Neural cell (in vitro differentiated cells): ENCODE measurements around the gene PPP2R3A. TPM values are rescaled to one million over a fixed set of nuclear protein-coding genes. Genes with fewer than 3 reads are reported as not detected.

Experiments used
- H2AFZ ChIP-seq: fragments of 200-600, 300-800 bp; sonication (generic), shearing (Covaris generic); 2 replicates; pipeline ENCODE4 v1.6.0; 2014; ENCODE audit warnings: low read depth, mild to moderate bottlenecking, antibody characterized with exemption, low read length, moderate library complexity
- H3F3A ChIP-seq: fragments of 200-600 bp; shearing (Covaris generic); 2 replicates; pipeline ENCODE4 v1.6.1; 2016; ENCODE audit warnings: mild to moderate bottlenecking, moderate library complexity, mixed read lengths, antibody characterized with exemption, low read length; ENCODE audit not compliant: insufficient read depth, poor library complexity, severe bottlenecking
- H3K27ac ChIP-seq: fragments of 200-600, 300-800 bp; sonication (generic), shearing (Covaris generic); 2 replicates; pipeline ENCODE4 v1.5.1; 2014; ENCODE audit warnings: mild to moderate bottlenecking, low read length, moderate library complexity
- H3K27me3 ChIP-seq: fragments of 300-800, 200-600 bp; sonication (generic), shearing (Covaris generic); 2 replicates; pipeline ENCODE4 v1.6.0; 2014; ENCODE audit warnings: mild to moderate bottlenecking, low read depth, low read length, moderate library complexity; ENCODE audit not compliant: insufficient read depth
- H3K36me3 ChIP-seq: fragments of 300-800, 200-600 bp; sonication (generic), shearing (Covaris generic); 2 replicates; pipeline ENCODE4 v1.5.1; 2014; ENCODE audit warnings: mild to moderate bottlenecking, antibody characterized with exemption, low read length, moderate library complexity; ENCODE audit not compliant: insufficient read depth
- H3K4me2 ChIP-seq: fragments of 300-800, 200-600 bp; sonication (generic), shearing (Covaris generic); 2 replicates; pipeline ENCODE4 v1.6.0; 2014; ENCODE audit warnings: mild to moderate bottlenecking, low read length
- H3K4me3 ChIP-seq: fragments of 300-800, 200-600 bp; sonication (generic), shearing (Covaris generic); 2 replicates; pipeline ENCODE4 v1.5.1; 2014; ENCODE audit warnings: mild to moderate bottlenecking, low read length, moderate library complexity
- H3K79me2 ChIP-seq: fragments of 200-600 bp; shearing (Covaris generic); replicated peaks from 2 replicates; pipeline ENCODE4 v1.6.0; 2014; ENCODE audit warnings: mild to moderate bottlenecking, low read length, moderate library complexity; ENCODE audit not compliant: insufficient read depth
- H3K9ac ChIP-seq: fragments of 300-800, 200-600 bp; sonication (generic), shearing (Covaris generic); 2 replicates; pipeline ENCODE4 v1.6.1; 2016; ENCODE audit warnings: mild to moderate bottlenecking, low read length, mixed read lengths
- H3K9me2 ChIP-seq: fragments of 200-600 bp; shearing (Covaris generic); 2 replicates; pipeline ENCODE4 v1.6.1; 2016; ENCODE audit warnings: mild to moderate bottlenecking, low read length, mixed read lengths; ENCODE audit not compliant: insufficient read depth
- H3K9me3 ChIP-seq: fragments of 200-600, 300-800 bp; sonication (generic), shearing (Covaris generic); 2 replicates; pipeline ENCODE4 v1.6.1; 2016; ENCODE audit warnings: mild to moderate bottlenecking, mixed run types, low read length, moderate library complexity, mixed read lengths
- H4K20me1 ChIP-seq: fragments of 200-600 bp; shearing (Covaris generic); 2 replicates; pipeline ENCODE4 v1.6.1; 2016; ENCODE audit warnings: mild to moderate bottlenecking, mixed run types; ENCODE audit not compliant: insufficient read depth
- CTCF ChIP-seq: fragments of 450-650 bp; IDR thresholded peaks from 2 replicates; pipeline ENCODE4 v1.5.1; 2014; ENCODE audit warnings: antibody characterized with exemption, mild to moderate bottlenecking, moderate library complexity; ENCODE audit not compliant: poor library complexity, severe bottlenecking
- EP300 ChIP-seq: fragments of 450-650 bp; conservative IDR thresholded peaks from 2 replicates; pipeline ENCODE4 v1.6.1; 2014; ENCODE audit warnings: antibody characterized with exemption, mild to moderate bottlenecking, moderate library complexity; ENCODE audit not compliant: poor library complexity, severe bottlenecking
- EZH2 ChIP-seq: fragments of 200-600, 300-800 bp; shearing (Covaris generic), sonication (generic); IDR thresholded peaks from 2 replicates; pipeline ENCODE4 v1.6.1; 2014; ENCODE audit warnings: antibody characterized with exemption, low read length, borderline replicate concordance, mild to moderate bottlenecking; ENCODE audit not compliant: insufficient read depth, poor library complexity, severe bottlenecking
- MXI1 ChIP-seq: fragments of 450-650 bp; conservative IDR thresholded peaks from 2 replicates; pipeline ENCODE4 v1.6.1; 2014; ENCODE audit warnings: antibody characterized with exemption, mild to moderate bottlenecking; ENCODE audit not compliant: poor library complexity, severe bottlenecking
- POLR2AphosphoS5 ChIP-seq: IDR thresholded peaks from 2 replicates; pipeline ENCODE4 v1.6.1; 2012
- RAD21 ChIP-seq: fragments of 450-650 bp; conservative IDR thresholded peaks from 2 replicates; pipeline ENCODE4 v1.6.1; 2014; ENCODE audit warnings: antibody characterized with exemption, mild to moderate bottlenecking, moderate library complexity
- REST ChIP-seq: IDR thresholded peaks from 2 replicates; pipeline ENCODE4 v1.6.1; 2012; ENCODE audit warnings: borderline replicate concordance
- SMC3 ChIP-seq: fragments of 450-650 bp; conservative IDR thresholded peaks from 2 replicates; pipeline ENCODE4 v1.6.1; 2014; ENCODE audit warnings: antibody characterized with exemption, mild to moderate bottlenecking, moderate library complexity; ENCODE audit not compliant: poor library complexity
- TAF1 ChIP-seq: IDR thresholded peaks from 2 replicates; pipeline ENCODE4 v1.6.1; 2012; ENCODE audit warnings: low read depth
- polyA plus RNA-seq: library from polyadenylated mRNA; depleted of rRNA; stranded (reverse); fragments of >200 nt; gene quantifications from 2 replicates; pipeline ENCODE4 v1.2.3, GENCODE V29; 2014

Gene PPP2R3A
- polyA plus RNA-seq, 1 donor from 2014 or later, result 17.9 TPM

- H3K27me3 ChIP-seq, result no peaks in the 10 kb centered on the region
- peaks cover 8% of the 10 kb centered on the region for H3F3A ChIP-seq
- H3K36me3 ChIP-seq, result no peaks in the 10 kb centered on the region
- no peak overlapping the region for H3K27ac ChIP-seq
- H3K9ac ChIP-seq, result no peak overlapping the region
- H3K9me2 ChIP-seq, result no peaks in the 10 kb centered on the region
- no peak overlapping the region for H2AFZ ChIP-seq
- H3K79me2 ChIP-seq, result peaks cover 25% of the 10 kb centered on the region
- TF ChIP-seq CTCF, result no peak
- no peak for TF ChIP-seq RAD21
- no peak for TF ChIP-seq MXI1
- TF ChIP-seq REST, result no peak
- TF ChIP-seq EP300, result no peak
- no peaks in the 10 kb centered on the region for H3K9me3 ChIP-seq
- no peak overlapping the region for H3K4me2 ChIP-seq
- H4K20me1 ChIP-seq, result no peaks in the 10 kb centered on the region
- no peak overlapping the region for H3K4me3 ChIP-seq
Measured at GRCh38 chr3:135964160-135964955, 1.2 kb upstream of the PPP2R3A start.

- H3K27ac ChIP-seq, result no peak overlapping the region
- no peak overlapping the region for H3K4me2 ChIP-seq
- H3K4me3 ChIP-seq, result peak overlapping the region; percentile 92
- H3K9me2 ChIP-seq, result no peaks in the 10 kb centered on the region
- H3K79me2 ChIP-seq, result peaks cover 32% of the 10 kb centered on the region
- H3K9me3 ChIP-seq, result no peaks in the 10 kb centered on the region
- H2AFZ ChIP-seq, result no peak overlapping the region
- no peaks in the 10 kb centered on the region for H3K27me3 ChIP-seq
- H4K20me1 ChIP-seq, result no peaks in the 10 kb centered on the region
- no peaks in the 10 kb centered on the region for H3K36me3 ChIP-seq
- peaks cover 8% of the 10 kb centered on the region for H3F3A ChIP-seq
- TF ChIP-seq TAF1 (no peak), CTCF (no peak), EP300 (no peak), MXI1 (no peak), SMC3 (no peak), RAD21 (no peak), EZH2 (no peak), POLR2AphosphoS5 (no peak), REST (no peak)
- no peak overlapping the region for H3K9ac ChIP-seq
Measured at GRCh38 chr3:135965129-135965505, 411 bp upstream of the PPP2R3A start.
